COR-L47 (cell line): ENCODE results near the gene PNLIPRP3.

Source experiments
- DNase-seq: peaks from one replicate; lab custom pipeline; 2025; lab: John Stamatoyannopoulos, UW

PNLIPRP3 gene

DNA sequence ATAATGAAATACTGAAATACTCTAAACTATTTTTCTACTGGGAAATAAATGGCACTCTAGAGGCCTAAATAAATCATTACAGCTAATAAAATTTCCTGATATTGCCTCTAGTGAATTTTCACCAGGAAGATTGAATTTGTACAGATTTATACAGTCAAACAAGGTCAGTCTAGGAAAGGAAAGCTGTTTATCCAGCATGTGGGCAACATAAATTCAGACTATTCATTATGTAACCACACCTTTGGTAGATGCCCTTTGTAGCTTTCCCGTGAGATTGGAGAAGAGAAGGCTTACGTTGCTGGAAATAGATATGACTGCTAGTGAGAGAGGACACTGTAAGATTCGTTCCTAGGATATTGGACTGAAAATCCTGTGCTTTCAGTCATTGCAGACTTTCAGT lies 82.9 kb downstream of the PNLIPRP3 start:
- no peak for DNase-seq

DNA sequence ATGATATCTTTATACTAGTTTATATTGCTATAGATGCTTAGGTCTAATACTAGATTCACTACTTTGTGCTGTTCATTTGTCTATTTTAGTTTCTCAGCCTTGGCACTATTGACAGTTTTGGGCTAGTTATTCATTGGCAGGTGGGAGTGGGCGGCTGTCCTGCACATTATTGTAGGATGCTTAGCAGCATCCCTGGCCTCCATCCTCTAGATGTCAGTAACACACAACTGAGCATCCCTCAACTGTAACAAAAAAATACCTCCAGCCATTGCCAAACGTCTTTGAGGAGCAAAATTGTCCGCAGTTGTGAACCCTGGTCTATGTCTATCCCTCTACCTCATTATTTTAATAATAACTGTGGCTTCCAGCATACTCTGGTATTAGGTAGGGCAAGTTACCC lies 83.7 kb downstream of the PNLIPRP3 start:
- no peak for DNase-seq

DNA sequence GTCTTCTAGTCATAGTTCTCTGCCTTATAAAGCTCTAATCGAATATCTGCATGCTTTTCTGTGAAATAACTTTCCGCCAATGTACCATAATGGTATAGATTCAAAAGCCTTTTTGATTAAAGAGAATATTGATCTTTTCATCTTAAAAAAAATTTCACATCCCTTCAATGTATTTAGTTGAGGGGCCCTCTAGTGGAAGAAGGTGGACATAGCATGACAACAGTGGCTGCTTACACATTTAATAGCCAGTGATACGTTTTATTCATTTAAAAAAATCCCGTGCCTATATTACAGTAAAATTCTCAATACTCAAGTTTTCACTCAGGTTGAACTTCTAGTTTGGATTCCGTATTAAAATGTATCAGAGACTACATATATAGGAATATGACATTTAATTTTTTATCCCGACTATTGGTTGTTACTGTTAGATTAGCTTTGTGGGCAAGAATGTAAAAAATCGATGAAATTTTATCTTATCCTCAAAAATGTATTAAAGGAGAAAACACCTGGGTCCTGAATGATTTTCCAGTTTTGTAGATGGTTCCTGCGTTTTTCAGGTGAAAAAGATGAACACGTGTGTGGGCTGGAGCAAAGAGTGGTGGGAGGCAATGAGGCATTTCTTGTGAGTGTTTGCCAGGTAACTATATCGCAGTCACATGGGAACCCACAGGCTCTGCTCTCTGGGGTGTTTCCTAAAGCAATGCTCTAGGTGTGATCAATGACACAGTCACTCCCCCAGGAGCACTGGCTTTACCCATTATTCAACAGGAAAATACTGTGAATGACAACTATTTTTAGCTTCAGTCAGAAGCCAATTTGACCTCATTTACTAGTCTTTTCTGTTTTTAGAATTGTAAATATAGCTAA lies 94.0 kb downstream of the PNLIPRP3 start:
- no peak for DNase-seq

DNA sequence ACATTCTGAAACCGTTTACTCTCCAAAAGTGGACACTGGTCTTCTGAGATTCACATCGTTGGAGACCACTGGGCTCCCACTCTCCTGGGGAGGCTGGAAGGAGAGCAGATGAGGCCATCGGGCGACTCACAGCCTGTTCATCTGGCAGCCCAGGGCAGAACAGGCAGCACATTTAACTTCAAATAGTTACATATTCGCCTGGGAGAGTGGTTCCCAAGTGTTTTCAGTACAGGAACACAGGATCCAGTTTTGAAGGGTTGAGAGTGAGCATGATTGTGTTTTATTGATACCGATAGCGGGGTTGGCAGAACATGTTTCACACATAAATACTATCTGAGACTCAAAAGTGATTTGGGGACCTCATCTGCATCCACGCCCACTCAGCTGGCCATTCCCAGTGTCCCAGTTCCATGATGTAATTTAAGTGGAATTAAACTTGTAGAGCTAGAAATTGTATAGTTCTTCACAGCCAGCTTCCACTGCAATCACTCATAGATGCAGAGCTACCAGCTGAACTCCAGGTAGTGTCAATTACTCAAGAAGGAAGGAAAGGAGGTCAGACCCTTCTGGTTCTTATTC lies 95.2 kb downstream of the PNLIPRP3 start:
- no peak for DNase-seq

DNA sequence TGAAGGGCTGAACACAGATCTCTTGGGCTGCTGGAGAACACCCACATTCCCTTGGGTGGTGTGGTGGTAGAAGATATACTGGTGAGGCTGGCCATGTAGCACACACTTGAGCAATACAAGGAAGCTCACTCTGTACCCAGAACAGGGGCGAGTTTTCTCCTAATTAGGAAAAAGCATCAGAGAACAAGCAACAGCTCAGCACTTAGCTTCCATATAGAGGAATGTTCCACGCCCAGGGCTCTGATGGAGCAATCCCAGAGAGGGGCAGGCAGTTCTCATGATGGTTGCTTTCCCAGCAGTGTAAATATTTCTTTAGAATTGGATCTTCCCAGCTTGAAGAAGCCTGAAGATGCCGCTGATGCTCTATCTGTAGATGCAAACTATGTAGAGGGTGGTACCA lies 97.1 kb downstream of the PNLIPRP3 start:
- no peak for DNase-seq

DNA sequence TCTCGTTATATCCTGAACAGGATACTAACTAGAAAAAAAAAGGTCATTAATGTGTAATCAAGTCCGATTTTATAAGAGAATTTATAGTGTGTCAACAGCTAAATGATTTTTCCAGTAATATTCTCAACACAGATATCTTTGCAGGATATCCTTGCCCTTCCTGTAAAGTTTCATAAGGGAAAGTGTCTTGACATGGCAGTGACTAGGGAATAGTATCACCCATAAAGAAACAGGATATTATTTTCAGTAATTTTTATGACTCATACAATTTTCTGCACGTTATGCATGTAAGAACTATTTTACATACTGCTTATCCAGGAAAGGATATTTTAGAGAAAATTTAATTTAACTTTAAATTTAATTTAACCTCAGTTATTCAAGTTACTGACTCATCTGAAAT lies 98.6 kb downstream of the PNLIPRP3 start:
- no peak for DNase-seq
